MV-4-11 (cell line): ENCODE results near the gene GSTK1.
A peak's percentile ranks its signal among the peaks of the same experiment; 100 is the strongest.
"Not testable (repeated sequence)": the region's sequence is repeated elsewhere in the genome, so short reads cannot be mapped to it uniquely, and the experiment has no call there.

Source experiments
- DNase-seq: peaks from one replicate; lab custom pipeline; 2025; lab: John Stamatoyannopoulos, UW

GSTK1 gene

GRCh38 chr7:143269251-143269650 is 6.0 kb downstream of the GSTK1 start:
- no peak for DNase-seq

- no peak for DNase-seq
These were observed 8.0 kb downstream of the GSTK1 start for GRCh38 chr7:143271240-143271639.

- no peak for DNase-seq
These were observed 9.6 kb downstream of the GSTK1 start for GRCh38 chr7:143272871-143273270.

GRCh38 chr7:143279186-143280098 is 16.2 kb downstream of the GSTK1 start:
- no peak for DNase-seq

- DNase-seq: no peak
These were observed 16.9 kb downstream of the GSTK1 start for GRCh38 chr7:143280160-143280559.

GRCh38 chr7:143280566-143280965 is 17.3 kb downstream of the GSTK1 start:
- no peak for DNase-seq

- no peak for DNase-seq
These were observed 18.3 kb downstream of the GSTK1 start for GRCh38 chr7:143281529-143281928.

- no peak for DNase-seq
These were observed 18.9 kb downstream of the GSTK1 start for GRCh38 chr7:143282124-143282523.

GRCh38 chr7:143283381-143283780 is 20.1 kb downstream of the GSTK1 start:
- no peak for DNase-seq

- no peak for DNase-seq
These were observed 21.6 kb downstream of the GSTK1 start, which contains the start of gene TMEM139 for GRCh38 chr7:143284591-143285469. Gene TMEM139 (plus strand): TSS chr7:143284958. CDS start chr7:143285958, 1,000 bp downstream.

GRCh38 chr7:143285470-143285778 is 22.2 kb downstream of the GSTK1 start:
- DNase-seq: no peak

GRCh38 chr7:143285806-143286521 is 22.7 kb downstream of the GSTK1 start:
- no peak for DNase-seq

- DNase-seq: no peak
These were observed 23.3 kb downstream of the GSTK1 start for GRCh38 chr7:143286522-143286890.

GRCh38 chr7:143287339-143287934 is 24.2 kb downstream of the GSTK1 start:
- no peak for DNase-seq

- DNase-seq: peak; percentile 96
These were observed 24.9 kb downstream of the GSTK1 start, which contains the start of gene CASP2 for GRCh38 chr7:143287935-143288826. Gene CASP2 (plus strand): TSS chr7:143288351. CDS start chr7:143288456, 105 bp downstream.

GRCh38 chr7:143288836-143289235 is 25.6 kb downstream of the GSTK1 start:
- DNase-seq: no peak

GRCh38 chr7:143289421-143289820 is 26.2 kb downstream of the GSTK1 start:
- peak; percentile 60 for DNase-seq

- not testable (repeated sequence) for DNase-seq
These were observed 26.6 kb downstream of the GSTK1 start for GRCh38 chr7:143289888-143290287.

- no peak for DNase-seq
These were observed 27.1 kb downstream of the GSTK1 start for GRCh38 chr7:143290293-143290692.

- DNase-seq: no peak
These were observed 29.6 kb downstream of the GSTK1 start for GRCh38 chr7:143292876-143293275.

GRCh38 chr7:143295870-143296269 is 32.6 kb downstream of the GSTK1 start:
- DNase-seq: no peak
